ENCODE data around the gene RALGPS1.
"Not testable (repeated sequence)": the region's sequence is repeated elsewhere in the genome, so short reads cannot be mapped to it uniquely, and the experiment has no call there.

Gene RALGPS1

DNA sequence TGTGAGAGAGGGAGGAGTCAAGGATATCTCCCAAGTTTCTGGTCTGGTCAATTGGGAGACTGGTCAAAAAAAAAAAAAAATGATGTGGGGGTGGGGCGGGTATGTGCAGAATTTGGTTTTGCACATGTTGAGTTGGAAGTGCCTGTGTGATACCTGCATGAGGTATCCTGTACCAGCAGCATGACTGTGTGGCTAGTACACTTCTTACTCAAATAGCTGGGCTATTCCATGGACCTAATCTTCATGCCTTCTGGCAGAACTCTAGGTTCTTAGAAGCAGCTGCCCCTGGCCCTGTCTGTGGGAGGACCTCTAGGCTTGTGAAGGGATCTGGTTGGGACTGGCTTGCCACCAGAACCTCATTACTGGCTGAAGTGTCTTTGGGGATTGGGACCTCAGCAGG, 93.5 kb downstream of the RALGPS1 start:
- Mint-ChIP-seq H3K4me1 (ENCODE audit: low read depth) (peaks cover 25% of the 10 kb centered on the region), H3K9me3 (ENCODE audit: low read depth) (no peaks in the 10 kb centered on the region), H3K36me3 (peaks cover 6% of the 10 kb centered on the region), H3K27me3 (peaks cover 26% of the 10 kb centered on the region), H3K27ac (no peak overlapping the region), H3K4me3 (no peak overlapping the region)

GRCh38 chr9:127011772-127012171, 97.2 kb downstream of the RALGPS1 start:
- Mint-ChIP-seq H3K36me3 (peaks cover 6% of the 10 kb centered on the region), H3K4me1 (ENCODE audit: low read depth) (peaks cover 2% of the 10 kb centered on the region), H3K27ac (no peak overlapping the region), H3K27me3 (peaks cover 23% of the 10 kb centered on the region), H3K4me3 (no peak overlapping the region), H3K9me3 (ENCODE audit: low read depth) (no peaks in the 10 kb centered on the region)

GRCh38 chr9:127012250-127012649, 97.7 kb downstream of the RALGPS1 start:
- Mint-ChIP-seq H3K36me3 (peaks cover 6% of the 10 kb centered on the region), H3K4me3 (no peak overlapping the region), H3K9me3 (ENCODE audit: low read depth) (no peaks in the 10 kb centered on the region), H3K4me1 (ENCODE audit: low read depth) (peaks cover 2% of the 10 kb centered on the region), H3K27me3 (peaks cover 22% of the 10 kb centered on the region), H3K27ac (no peak overlapping the region)

GRCh38 chr9:127013597-127013996, 99.0 kb downstream of the RALGPS1 start:
- H3K27ac Mint-ChIP-seq: no peak overlapping the region
- no peak overlapping the region for H3K4me3 Mint-ChIP-seq
- H3K36me3 Mint-ChIP-seq: peaks cover 6% of the 10 kb centered on the region
- H3K9me3 Mint-ChIP-seq (ENCODE audit: low read depth): no peaks in the 10 kb centered on the region
- no peaks in the 10 kb centered on the region for H3K4me1 Mint-ChIP-seq (ENCODE audit: low read depth)
- peaks cover 12% of the 10 kb centered on the region for H3K27me3 Mint-ChIP-seq

DNA sequence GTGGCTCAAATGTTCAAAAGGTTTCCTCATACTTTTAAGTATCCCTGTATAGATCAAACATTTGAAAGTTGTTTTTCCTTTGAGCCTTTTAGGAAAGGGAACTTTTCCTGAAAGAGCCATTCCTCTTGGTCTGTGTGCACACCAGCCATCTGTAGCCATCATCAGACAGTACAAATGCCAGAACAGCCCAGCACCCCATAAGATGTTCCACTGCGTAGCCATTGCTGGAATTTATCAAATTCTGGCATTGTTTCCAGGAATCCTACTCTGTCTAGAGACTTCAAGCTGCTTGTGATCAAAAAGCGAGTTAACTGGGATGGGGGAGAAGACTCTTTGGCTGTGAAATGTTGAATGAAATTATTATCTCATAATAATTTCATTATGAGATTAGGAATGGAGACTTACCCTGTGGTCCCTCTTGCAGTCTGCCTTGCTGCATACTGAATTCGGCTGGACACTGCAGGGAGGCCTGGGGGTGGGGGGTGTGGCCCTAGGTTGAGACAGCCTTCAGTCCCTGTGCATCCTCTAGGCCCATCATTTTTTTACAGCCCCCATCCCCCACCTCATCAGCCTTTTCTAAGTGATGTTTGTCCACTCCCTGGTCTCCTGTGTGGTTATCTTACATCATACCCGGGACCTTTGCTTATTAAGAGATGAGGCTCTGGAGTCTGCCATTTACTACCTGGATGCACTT, 99.8 kb downstream of the RALGPS1 start:
- no peaks in the 10 kb centered on the region for H3K9me3 Mint-ChIP-seq (ENCODE audit: low read depth)
- no peak overlapping the region for H3K4me3 Mint-ChIP-seq
- peaks cover 6% of the 10 kb centered on the region for H3K36me3 Mint-ChIP-seq
- peaks cover 10% of the 10 kb centered on the region for H3K27me3 Mint-ChIP-seq
- no peaks in the 10 kb centered on the region for H3K4me1 Mint-ChIP-seq (ENCODE audit: low read depth)
- no peak overlapping the region for H3K27ac Mint-ChIP-seq

DNA sequence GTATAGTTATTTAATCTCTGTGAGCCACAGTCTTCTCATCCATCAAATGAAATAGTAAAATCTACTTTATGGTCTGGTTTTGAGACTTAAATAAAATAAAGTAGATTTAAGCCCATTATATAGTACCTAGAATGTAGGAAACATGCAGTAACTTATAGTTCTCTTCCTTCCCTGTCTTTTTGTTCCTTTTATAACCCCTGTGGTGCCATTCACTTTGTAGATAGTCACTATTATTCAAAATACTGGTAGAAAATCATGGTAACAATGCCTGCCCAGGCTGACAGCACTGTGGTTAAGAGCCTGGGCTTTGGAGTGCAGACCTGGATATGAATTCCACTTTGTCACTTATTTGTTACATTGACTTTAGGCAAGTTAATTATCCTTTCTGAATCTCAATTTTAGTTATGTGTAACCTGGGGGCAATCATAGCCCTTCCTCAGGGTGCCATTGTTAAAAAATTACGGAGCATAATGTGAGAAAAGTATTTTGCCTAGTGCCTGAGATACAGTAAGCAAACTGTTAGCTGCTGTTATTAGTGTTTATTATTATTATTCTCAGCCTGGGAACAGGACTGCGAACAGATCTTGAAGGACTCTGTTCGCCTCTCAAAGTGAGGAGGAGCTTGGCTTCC, 100.4 kb downstream of the RALGPS1 start:
- H3K27ac Mint-ChIP-seq: no peak overlapping the region
- H3K27me3 Mint-ChIP-seq: peaks cover 10% of the 10 kb centered on the region
- no peaks in the 10 kb centered on the region for H3K9me3 Mint-ChIP-seq (ENCODE audit: low read depth)
- no peaks in the 10 kb centered on the region for H3K4me1 Mint-ChIP-seq (ENCODE audit: low read depth)
- no peak overlapping the region for H3K4me3 Mint-ChIP-seq
- H3K36me3 Mint-ChIP-seq: peaks cover 9% of the 10 kb centered on the region

- H3K27ac Mint-ChIP-seq: no peak overlapping the region
- H3K27me3 Mint-ChIP-seq: peaks cover 11% of the 10 kb centered on the region
- no peak overlapping the region for H3K4me3 Mint-ChIP-seq
- H3K36me3 Mint-ChIP-seq: peaks cover 6% of the 10 kb centered on the region
- no peaks in the 10 kb centered on the region for H3K4me1 Mint-ChIP-seq (ENCODE audit: low read depth)
- H3K9me3 Mint-ChIP-seq (ENCODE audit: low read depth): no peaks in the 10 kb centered on the region
These were observed 101.4 kb downstream of the RALGPS1 start for GRCh38 chr9:127015921-127016512.

- H3K9me3 Mint-ChIP-seq (ENCODE audit: low read depth); H3K4me3 Mint-ChIP-seq; H3K27ac Mint-ChIP-seq; H3K27me3 Mint-ChIP-seq; H3K4me1 Mint-ChIP-seq (ENCODE audit: low read depth); H3K36me3 Mint-ChIP-seq: not testable (repeated sequence)
These were observed 103.4 kb downstream of the RALGPS1 start for GRCh38 chr9:127017979-127018378.

GRCh38 chr9:127018935-127019334, 104.4 kb downstream of the RALGPS1 start:
- Mint-ChIP-seq H3K9me3 (ENCODE audit: low read depth) (no peaks in the 10 kb centered on the region), H3K4me1 (ENCODE audit: low read depth) (no peaks in the 10 kb centered on the region), H3K4me3 (no peak overlapping the region), H3K27ac (no peak overlapping the region), H3K36me3 (peaks cover 7% of the 10 kb centered on the region), H3K27me3 (peaks cover 4% of the 10 kb centered on the region)

DNA sequence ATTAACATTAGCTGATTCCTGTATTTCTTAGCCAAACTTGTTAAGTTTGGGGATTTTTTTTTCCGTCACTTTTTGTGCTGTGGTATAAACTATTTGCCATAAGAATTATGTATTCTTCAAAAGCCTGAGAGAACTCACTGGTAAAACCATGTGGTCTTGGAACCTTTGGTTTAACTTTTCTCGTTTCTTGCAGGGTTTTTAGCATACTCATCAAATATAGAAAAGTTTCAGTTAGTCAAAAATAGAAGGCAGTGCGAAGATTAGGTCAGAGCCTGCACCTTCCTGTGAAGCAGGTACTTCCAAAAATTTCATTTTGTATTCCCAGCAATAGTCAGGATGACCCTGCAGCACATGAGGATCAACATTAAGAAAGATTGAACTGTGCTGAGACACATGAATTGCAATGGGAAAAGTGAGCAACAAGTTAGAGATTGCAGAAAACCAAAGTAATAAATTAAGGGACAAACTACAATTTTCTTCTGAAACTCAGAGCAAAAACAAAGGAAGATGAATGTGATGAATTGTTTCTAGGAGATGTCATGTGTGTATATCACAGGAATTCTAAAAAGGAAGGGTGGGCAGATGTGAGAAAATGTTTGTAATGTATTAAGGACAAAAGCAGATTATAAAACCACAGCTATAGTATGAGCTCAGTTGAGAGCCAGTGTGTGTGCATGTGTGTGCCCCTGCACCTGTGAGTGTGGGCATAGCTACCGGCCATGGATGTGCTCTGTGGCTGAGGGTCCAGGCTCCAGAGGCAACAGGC, 105.6 kb downstream of the RALGPS1 start:
- H3K4me1 Mint-ChIP-seq (ENCODE audit: low read depth): no peaks in the 10 kb centered on the region
- peaks cover 4% of the 10 kb centered on the region for H3K27me3 Mint-ChIP-seq
- peaks cover 15% of the 10 kb centered on the region for H3K36me3 Mint-ChIP-seq
- H3K4me3 Mint-ChIP-seq: no peak overlapping the region
- H3K9me3 Mint-ChIP-seq (ENCODE audit: low read depth): no peaks in the 10 kb centered on the region
- H3K27ac Mint-ChIP-seq: no peak overlapping the region

DNA sequence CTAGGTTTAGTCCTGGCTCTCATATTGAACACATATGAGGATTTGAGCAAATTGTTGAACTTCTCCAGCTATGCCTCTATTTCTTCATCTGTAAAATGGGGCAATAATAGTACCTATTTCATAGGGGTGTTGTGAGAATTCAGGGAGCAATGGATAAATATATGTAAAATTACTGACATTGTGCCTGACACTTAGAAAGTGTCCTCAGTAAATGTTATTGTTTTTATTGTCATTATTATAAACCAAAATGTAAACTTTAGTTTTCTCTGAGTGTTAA, 106.2 kb downstream of the RALGPS1 start:
- H3K4me3 Mint-ChIP-seq: no peak overlapping the region
- no peak overlapping the region for H3K27ac Mint-ChIP-seq
- H3K27me3 Mint-ChIP-seq: peaks cover 4% of the 10 kb centered on the region
- no peaks in the 10 kb centered on the region for H3K9me3 Mint-ChIP-seq (ENCODE audit: low read depth)
- H3K4me1 Mint-ChIP-seq (ENCODE audit: low read depth): no peaks in the 10 kb centered on the region
- peaks cover 15% of the 10 kb centered on the region for H3K36me3 Mint-ChIP-seq

- Mint-ChIP-seq H3K4me1 (ENCODE audit: low read depth) (no peaks in the 10 kb centered on the region), H3K27me3 (peaks cover 4% of the 10 kb centered on the region), H3K27ac (no peak overlapping the region), H3K9me3 (ENCODE audit: low read depth) (no peaks in the 10 kb centered on the region), H3K4me3 (no peak overlapping the region), H3K36me3 (peaks cover 15% of the 10 kb centered on the region)
These were observed 107.2 kb downstream of the RALGPS1 start for GRCh38 chr9:127021664-127022363.

- Mint-ChIP-seq H3K4me3 (no peak overlapping the region), H3K9me3 (ENCODE audit: low read depth) (no peaks in the 10 kb centered on the region)
These were observed 108.5 kb downstream of the RALGPS1 start for GRCh38 chr9:127022913-127023660.

DNA sequence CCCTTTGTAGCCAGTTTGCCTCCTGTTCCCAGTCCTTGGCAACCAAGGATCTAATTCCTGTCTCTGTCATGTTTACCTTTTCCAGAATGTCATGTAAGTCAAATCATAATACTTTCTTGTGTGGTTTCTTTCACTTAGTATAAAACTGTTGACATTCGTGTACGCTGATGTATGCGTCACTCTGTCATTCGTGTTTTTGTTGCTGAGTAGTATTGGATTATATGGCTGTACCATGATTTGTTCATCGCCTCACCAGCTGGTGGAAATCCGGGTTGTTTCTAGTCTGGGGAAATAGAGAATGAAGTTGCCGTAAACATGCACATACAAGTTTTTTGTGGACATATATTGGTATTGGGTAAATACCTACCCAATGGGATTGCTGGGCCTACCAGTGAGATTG, 110.5 kb downstream of the RALGPS1 start:
- Mint-ChIP-seq H3K4me3 (no peak overlapping the region), H3K4me1 (ENCODE audit: low read depth) (no peaks in the 10 kb centered on the region), H3K9me3 (ENCODE audit: low read depth) (no peaks in the 10 kb centered on the region), H3K27ac (no peak overlapping the region), H3K27me3 (peaks cover 4% of the 10 kb centered on the region), H3K36me3 (peaks cover 13% of the 10 kb centered on the region)

More at GRCh38 chr9:127022913-127023660, 108.5 kb downstream of the RALGPS1 start:
- Mint-ChIP-seq H3K27ac (no peak overlapping the region), H3K4me1 (ENCODE audit: low read depth) (no peaks in the 10 kb centered on the region), H3K27me3 (peaks cover 4% of the 10 kb centered on the region), H3K36me3 (peaks cover 15% of the 10 kb centered on the region)
